GM23338 (cell line): ENCODE results near the gene RPGRIP1L. TPM values are rescaled to one million over a fixed set of nuclear protein-coding genes. Genes with fewer than 3 reads are reported as not detected.

ENCODE experiments used
- ATAC-seq: fragments of 200-7000 bp; cut with Tn5 transposase; 3 replicates; pipeline ENCODE4 v1.9.1; 2020
- DNase-seq: peaks from one replicate; pipeline ENCODE4 v3.0.0-alpha.2; 2015; ENCODE audit warnings: low spot score
- H2AFZ ChIP-seq: fragments of 200-600 bp; sonication (generic); 2 replicates; pipeline ENCODE4 v1.8.0; 2016; ENCODE audit warnings: antibody characterized with exemption, mild to moderate bottlenecking, moderate library complexity
- H3F3A ChIP-seq: fragments of 200-600 bp; sonication (generic); replicated peaks from 2 replicates; pipeline ENCODE4 v1.8.0; 2017; ENCODE audit warnings: antibody characterized with exemption, mixed run types, low read depth
- H3K27ac ChIP-seq: fragments of 200-600 bp; sonication (generic); 2 replicates; pipeline ENCODE4 v1.6.1; 2016; ENCODE audit warnings: low read depth
- H3K27me3 ChIP-seq: fragments of 200-600 bp; sonication (generic); 2 replicates; pipeline ENCODE4 v1.8.0; 2016; ENCODE audit warnings: mild to moderate bottlenecking, mixed run types, moderate library complexity; ENCODE audit not compliant: insufficient read depth
- H3K36me3 ChIP-seq: fragments of 200-600 bp; sonication (generic); 2 replicates; pipeline ENCODE4 v1.8.0; 2016; ENCODE audit warnings: mild to moderate bottlenecking; ENCODE audit not compliant: insufficient read depth
- H3K4me1 ChIP-seq: fragments of 200-600 bp; sonication (generic); 2 replicates; pipeline ENCODE4 v1.8.0; 2016; ENCODE audit warnings: mild to moderate bottlenecking, moderate library complexity; ENCODE audit not compliant: insufficient read depth
- H3K4me2 ChIP-seq: fragments of 200-600 bp; sonication (generic); 2 replicates; pipeline ENCODE4 v1.7.1; 2017; ENCODE audit warnings: mixed run types
- H3K4me3 ChIP-seq: fragments of 200-600 bp; sonication (generic); 2 replicates; pipeline ENCODE4 v1.6.1; 2016; ENCODE audit warnings: mixed run types
- H3K79me2 ChIP-seq: fragments of 200-600 bp; sonication (generic); replicated peaks from 2 replicates; pipeline ENCODE4 v1.8.0; 2017; ENCODE audit warnings: mild to moderate bottlenecking; ENCODE audit not compliant: insufficient read depth
- H3K9me2 ChIP-seq: fragments of 200-600 bp; sonication (generic); 2 replicates; pipeline ENCODE4 v1.8.0; 2017; ENCODE audit not compliant: insufficient read depth
- H4K20me1 ChIP-seq: fragments of 200-600 bp; sonication (generic); replicated peaks from 2 replicates; pipeline ENCODE4 v1.8.0; 2017; ENCODE audit warnings: mild to moderate bottlenecking; ENCODE audit not compliant: insufficient read depth
- H3K27ac Mint-ChIP-seq: 2 replicates; pipeline ENCODE4 v1.8.0; 2020; ENCODE audit warnings: inconsistent platforms, mild to moderate bottlenecking, moderate library complexity, mixed read lengths
- H3K27me3 Mint-ChIP-seq: 3 replicates; pipeline ENCODE4 v1.8.0; 2022; ENCODE audit warnings: low read depth, mild to moderate bottlenecking, moderate library complexity, mixed read lengths, inconsistent platforms; ENCODE audit not compliant: insufficient read depth, poor library complexity
- H3K36me3 Mint-ChIP-seq: 3 replicates; pipeline ENCODE4 v1.8.0; 2021; ENCODE audit warnings: low read depth, mild to moderate bottlenecking, inconsistent platforms, moderate library complexity, mixed read lengths
- H3K4me1 Mint-ChIP-seq: 3 replicates; pipeline ENCODE4 v1.8.0; 2020; ENCODE audit warnings: mild to moderate bottlenecking, inconsistent platforms, mixed read lengths
- H3K4me3 Mint-ChIP-seq: 3 replicates; pipeline ENCODE4 v1.8.0; 2021; ENCODE audit warnings: moderate library complexity, mild to moderate bottlenecking, inconsistent platforms, mixed read lengths
- H3K9me3 Mint-ChIP-seq: 3 replicates; pipeline ENCODE4 v1.8.0; 2020; ENCODE audit warnings: moderate library complexity, mild to moderate bottlenecking, inconsistent platforms, mixed read lengths
- CREB1 ChIP-seq: fragments of 250-450 bp; sonication (Bioruptor Pico); IDR thresholded peaks from 2 replicates; pipeline ENCODE4 v1.5.0; 2020; ENCODE audit warnings: low read depth, mild to moderate bottlenecking, moderate library complexity
- EZH2 ChIP-seq: fragments of 200-600 bp; sonication (generic); IDR thresholded peaks from one replicate; pipeline ENCODE4 v1.8.0; 2017; ENCODE audit warnings: antibody characterized with exemption, mild to moderate bottlenecking, low read depth; ENCODE audit not compliant: unreplicated experiment
- EZH2phosphoT487 ChIP-seq: fragments of 200-600 bp; sonication (generic); IDR thresholded peaks from one replicate; pipeline ENCODE4 v1.8.1; 2018; ENCODE audit warnings: antibody characterized with exemption; ENCODE audit not compliant: unreplicated experiment
- JUNB ChIP-seq: IDR thresholded peaks from one replicate; pipeline ENCODE4 v1.6.1; 2016; ENCODE audit warnings: antibody characterized with exemption; ENCODE audit not compliant: unreplicated experiment
- NANOG ChIP-seq: IDR thresholded peaks from 2 replicates; pipeline ENCODE4 v1.6.1; 2016; ENCODE audit warnings: antibody characterized with exemption, borderline replicate concordance
- POLR2AphosphoS5 ChIP-seq: IDR thresholded peaks from 2 replicates; pipeline ENCODE4 v1.6.1; 2016; ENCODE audit warnings: antibody characterized with exemption, low read depth
- STAT1 ChIP-seq: IDR thresholded peaks from one replicate; pipeline ENCODE4 v1.6.1; 2016; ENCODE audit warnings: antibody characterized with exemption; ENCODE audit not compliant: unreplicated experiment
- ZNF114 ChIP-seq: fragments of 250-450 bp; sonication (Bioruptor Pico); IDR thresholded peaks from 2 replicates; pipeline ENCODE4 v1.5.0; 2020; ENCODE audit warnings: mild to moderate bottlenecking, moderate library complexity
- ZNF331 ChIP-seq: fragments of 250-450 bp; sonication (Bioruptor Pico); IDR thresholded peaks from 2 replicates; pipeline ENCODE4 v1.5.0; 2020; ENCODE audit warnings: low read depth, mild to moderate bottlenecking, moderate library complexity
- polyA plus RNA-seq: library from polyadenylated mRNA; unstranded; fragments of >200 nt; fragmentation: Nextera tagmentation; extraction: Ambion mirVana; gene quantifications from 2 replicates; pipeline ENCODE4 v1.2.1, GENCODE V29; 2016
- total RNA-seq: library from RNA; depleted of rRNA; stranded (reverse); fragments of >200 nt; shearing (Covaris generic); gene quantifications from 2 replicates; pipeline ENCODE4 v1.2.3, GENCODE V29; 2014
- TF ChIP-seq, protein P1 (sequence below): fragments of 250-450 bp; sonication (Bioruptor Pico); IDR thresholded peaks from 2 replicates; pipeline ENCODE4 v1.5.0; 2020; ENCODE audit warnings: mild to moderate bottlenecking, moderate library complexity
- TF ChIP-seq, protein P2 (sequence below), 2 experiments: fragments of 200-600 bp in 1 of 2; sonication (generic) in 1 of 2; conservative IDR thresholded peaks; 2 replicates each; pipeline versions ENCODE4 v1.5.1 to v1.6.1; 2016 to 2017; ENCODE audit warnings: antibody characterized with exemption in 2 of 2, low read depth in 2 of 2, mild to moderate bottlenecking in 2 of 2, moderate library complexity in 1 of 2
- TF ChIP-seq, protein P3 (sequence below): IDR thresholded peaks from 2 replicates; pipeline ENCODE4 v1.6.1; 2016; ENCODE audit warnings: antibody characterized with exemption
- TF ChIP-seq, protein P4 (sequence below): IDR thresholded peaks from one replicate; pipeline ENCODE4 v1.6.1; 2018; ENCODE audit warnings: antibody characterized with exemption; ENCODE audit not compliant: unreplicated experiment

Gene RPGRIP1L
- total and polyA plus RNA-seq, 2 experiments from 2014 or later: 11.4 to 21.3 TPM

DNA sequence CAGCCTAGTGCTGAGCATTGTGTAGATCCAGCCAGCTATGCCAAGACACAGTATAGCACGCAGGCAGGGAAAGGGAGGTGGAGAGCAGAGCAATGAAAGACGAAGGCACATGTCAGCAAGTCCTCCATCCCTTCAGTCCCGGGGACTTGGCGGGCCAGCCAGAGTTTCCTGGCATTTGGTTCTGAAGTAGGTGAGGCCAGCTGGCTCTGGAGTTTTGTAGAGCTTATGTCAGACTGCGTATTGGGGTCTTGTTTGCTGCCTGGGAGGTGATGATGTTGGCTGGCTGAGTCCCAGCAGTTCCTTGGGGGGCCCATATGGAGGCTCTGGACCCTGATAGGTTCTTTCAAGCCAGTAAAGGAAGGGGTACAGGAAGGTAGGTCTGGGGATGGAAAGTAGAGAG is 144.9 kb downstream of the RPGRIP1L start:
- H3K36me3 Mint-ChIP-seq: peaks cover 10% of the 10 kb centered on the region
- Histone ChIP-seq H3K36me3 (no peaks in the 10 kb centered on the region), H3K9me2 (peaks cover 12% of the 10 kb centered on the region), H3K79me2 (no peaks in the 10 kb centered on the region), H3K27ac (no peak overlapping the region), H4K20me1 (no peaks in the 10 kb centered on the region), H3F3A (peaks cover 6% of the 10 kb centered on the region; the same call in 1 of the 2 replicates), H3K4me1 (peaks cover 9% of the 10 kb centered on the region), H2AFZ (peak overlapping the region; percentile 74; the same call in 1 of the 2 replicates), H3K4me2 (no peak overlapping the region), H3K27me3 (no peaks in the 10 kb centered on the region), H3K4me3 (no peak overlapping the region)
- peaks cover 36% of the 10 kb centered on the region for H3K4me1 Mint-ChIP-seq
- DNase-seq (no peak), ATAC-seq (no peak)
- no peak overlapping the region for H3K4me3 Mint-ChIP-seq
- peaks cover 7% of the 10 kb centered on the region for H3K27me3 Mint-ChIP-seq
- peaks cover 12% of the 10 kb centered on the region; the same call in 2 of the 3 replicates for H3K9me3 Mint-ChIP-seq
- H3K27ac Mint-ChIP-seq: no peak overlapping the region
- no peak for TF ChIP-seq STAT1
- TF ChIP-seq, protein P1, sequence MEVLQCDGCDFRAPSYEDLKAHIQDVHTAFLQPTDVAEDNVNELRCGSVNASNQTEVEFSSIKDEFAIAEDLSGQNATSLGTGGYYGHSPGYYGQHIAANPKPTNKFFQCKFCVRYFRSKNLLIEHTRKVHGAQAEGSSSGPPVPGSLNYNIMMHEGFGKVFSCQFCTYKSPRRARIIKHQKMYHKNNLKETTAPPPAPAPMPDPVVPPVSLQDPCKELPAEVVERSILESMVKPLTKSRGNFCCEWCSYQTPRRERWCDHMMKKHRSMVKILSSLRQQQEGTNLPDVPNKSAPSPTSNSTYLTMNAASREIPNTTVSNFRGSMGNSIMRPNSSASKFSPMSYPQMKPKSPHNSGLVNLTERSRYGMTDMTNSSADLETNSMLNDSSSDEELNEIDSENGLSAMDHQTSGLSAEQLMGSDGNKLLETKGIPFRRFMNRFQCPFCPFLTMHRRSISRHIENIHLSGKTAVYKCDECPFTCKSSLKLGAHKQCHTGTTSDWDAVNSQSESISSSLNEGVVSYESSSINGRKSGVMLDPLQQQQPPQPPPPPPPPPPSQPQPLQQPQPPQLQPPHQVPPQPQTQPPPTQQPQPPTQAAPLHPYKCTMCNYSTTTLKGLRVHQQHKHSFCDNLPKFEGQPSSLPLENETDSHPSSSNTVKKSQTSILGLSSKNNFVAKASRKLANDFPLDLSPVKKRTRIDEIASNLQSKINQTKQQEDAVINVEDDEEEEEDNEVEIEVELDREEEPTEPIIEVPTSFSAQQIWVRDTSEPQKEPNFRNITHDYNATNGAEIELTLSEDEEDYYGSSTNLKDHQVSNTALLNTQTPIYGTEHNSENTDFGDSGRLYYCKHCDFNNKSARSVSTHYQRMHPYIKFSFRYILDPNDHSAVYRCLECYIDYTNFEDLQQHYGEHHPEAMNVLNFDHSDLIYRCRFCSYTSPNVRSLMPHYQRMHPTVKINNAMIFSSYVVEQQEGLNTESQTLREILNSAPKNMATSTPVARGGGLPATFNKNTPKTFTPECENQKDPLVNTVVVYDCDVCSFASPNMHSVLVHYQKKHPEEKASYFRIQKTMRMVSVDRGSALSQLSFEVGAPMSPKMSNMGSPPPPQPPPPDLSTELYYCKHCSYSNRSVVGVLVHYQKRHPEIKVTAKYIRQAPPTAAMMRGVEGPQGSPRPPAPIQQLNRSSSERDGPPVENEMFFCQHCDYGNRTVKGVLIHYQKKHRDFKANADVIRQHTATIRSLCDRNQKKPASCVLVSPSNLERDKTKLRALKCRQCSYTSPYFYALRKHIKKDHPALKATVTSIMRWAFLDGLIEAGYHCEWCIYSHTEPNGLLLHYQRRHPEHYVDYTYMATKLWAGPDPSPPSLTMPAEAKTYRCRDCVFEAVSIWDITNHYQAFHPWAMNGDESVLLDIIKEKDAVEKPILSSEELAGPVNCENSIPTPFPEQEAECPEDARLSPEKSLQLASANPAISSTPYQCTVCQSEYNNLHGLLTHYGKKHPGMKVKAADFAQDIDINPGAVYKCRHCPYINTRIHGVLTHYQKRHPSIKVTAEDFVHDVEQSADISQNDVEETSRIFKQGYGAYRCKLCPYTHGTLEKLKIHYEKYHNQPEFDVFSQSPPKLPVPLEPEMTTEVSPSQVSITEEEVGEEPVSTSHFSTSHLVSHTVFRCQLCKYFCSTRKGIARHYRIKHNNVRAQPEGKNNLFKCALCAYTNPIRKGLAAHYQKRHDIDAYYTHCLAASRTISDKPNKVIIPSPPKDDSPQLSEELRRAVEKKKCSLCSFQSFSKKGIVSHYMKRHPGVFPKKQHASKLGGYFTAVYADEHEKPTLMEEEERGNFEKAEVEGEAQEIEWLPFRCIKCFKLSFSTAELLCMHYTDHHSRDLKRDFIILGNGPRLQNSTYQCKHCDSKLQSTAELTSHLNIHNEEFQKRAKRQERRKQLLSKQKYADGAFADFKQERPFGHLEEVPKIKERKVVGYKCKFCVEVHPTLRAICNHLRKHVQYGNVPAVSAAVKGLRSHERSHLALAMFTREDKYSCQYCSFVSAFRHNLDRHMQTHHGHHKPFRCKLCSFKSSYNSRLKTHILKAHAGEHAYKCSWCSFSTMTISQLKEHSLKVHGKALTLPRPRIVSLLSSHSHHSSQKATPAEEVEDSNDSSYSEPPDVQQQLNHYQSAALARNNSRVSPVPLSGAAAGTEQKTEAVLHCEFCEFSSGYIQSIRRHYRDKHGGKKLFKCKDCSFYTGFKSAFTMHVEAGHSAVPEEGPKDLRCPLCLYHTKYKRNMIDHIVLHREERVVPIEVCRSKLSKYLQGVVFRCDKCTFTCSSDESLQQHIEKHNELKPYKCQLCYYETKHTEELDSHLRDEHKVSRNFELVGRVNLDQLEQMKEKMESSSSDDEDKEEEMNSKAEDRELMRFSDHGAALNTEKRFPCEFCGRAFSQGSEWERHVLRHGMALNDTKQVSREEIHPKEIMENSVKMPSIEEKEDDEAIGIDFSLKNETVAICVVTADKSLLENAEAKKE: no peak
- no peak for TF ChIP-seq JUNB
- no peak for TF ChIP-seq EZH2phosphoT487
- TF ChIP-seq, protein P2, sequence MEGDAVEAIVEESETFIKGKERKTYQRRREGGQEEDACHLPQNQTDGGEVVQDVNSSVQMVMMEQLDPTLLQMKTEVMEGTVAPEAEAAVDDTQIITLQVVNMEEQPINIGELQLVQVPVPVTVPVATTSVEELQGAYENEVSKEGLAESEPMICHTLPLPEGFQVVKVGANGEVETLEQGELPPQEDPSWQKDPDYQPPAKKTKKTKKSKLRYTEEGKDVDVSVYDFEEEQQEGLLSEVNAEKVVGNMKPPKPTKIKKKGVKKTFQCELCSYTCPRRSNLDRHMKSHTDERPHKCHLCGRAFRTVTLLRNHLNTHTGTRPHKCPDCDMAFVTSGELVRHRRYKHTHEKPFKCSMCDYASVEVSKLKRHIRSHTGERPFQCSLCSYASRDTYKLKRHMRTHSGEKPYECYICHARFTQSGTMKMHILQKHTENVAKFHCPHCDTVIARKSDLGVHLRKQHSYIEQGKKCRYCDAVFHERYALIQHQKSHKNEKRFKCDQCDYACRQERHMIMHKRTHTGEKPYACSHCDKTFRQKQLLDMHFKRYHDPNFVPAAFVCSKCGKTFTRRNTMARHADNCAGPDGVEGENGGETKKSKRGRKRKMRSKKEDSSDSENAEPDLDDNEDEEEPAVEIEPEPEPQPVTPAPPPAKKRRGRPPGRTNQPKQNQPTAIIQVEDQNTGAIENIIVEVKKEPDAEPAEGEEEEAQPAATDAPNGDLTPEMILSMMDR (conservative IDR thresholded peaks at IDR 0.05; ENCODE audit: low read depth in 2 of 2): no peak
- TF ChIP-seq, protein P3, sequence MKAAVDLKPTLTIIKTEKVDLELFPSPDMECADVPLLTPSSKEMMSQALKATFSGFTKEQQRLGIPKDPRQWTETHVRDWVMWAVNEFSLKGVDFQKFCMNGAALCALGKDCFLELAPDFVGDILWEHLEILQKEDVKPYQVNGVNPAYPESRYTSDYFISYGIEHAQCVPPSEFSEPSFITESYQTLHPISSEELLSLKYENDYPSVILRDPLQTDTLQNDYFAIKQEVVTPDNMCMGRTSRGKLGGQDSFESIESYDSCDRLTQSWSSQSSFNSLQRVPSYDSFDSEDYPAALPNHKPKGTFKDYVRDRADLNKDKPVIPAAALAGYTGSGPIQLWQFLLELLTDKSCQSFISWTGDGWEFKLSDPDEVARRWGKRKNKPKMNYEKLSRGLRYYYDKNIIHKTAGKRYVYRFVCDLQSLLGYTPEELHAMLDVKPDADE: no peak
- TF ChIP-seq ZNF114 (CRISPR knock-in tag): no peak
- no peak for TF ChIP-seq NANOG
- TF ChIP-seq POLR2AphosphoS5: no peak
- TF ChIP-seq CREB1 (CRISPR knock-in tag): no peak
- TF ChIP-seq, protein P4, sequence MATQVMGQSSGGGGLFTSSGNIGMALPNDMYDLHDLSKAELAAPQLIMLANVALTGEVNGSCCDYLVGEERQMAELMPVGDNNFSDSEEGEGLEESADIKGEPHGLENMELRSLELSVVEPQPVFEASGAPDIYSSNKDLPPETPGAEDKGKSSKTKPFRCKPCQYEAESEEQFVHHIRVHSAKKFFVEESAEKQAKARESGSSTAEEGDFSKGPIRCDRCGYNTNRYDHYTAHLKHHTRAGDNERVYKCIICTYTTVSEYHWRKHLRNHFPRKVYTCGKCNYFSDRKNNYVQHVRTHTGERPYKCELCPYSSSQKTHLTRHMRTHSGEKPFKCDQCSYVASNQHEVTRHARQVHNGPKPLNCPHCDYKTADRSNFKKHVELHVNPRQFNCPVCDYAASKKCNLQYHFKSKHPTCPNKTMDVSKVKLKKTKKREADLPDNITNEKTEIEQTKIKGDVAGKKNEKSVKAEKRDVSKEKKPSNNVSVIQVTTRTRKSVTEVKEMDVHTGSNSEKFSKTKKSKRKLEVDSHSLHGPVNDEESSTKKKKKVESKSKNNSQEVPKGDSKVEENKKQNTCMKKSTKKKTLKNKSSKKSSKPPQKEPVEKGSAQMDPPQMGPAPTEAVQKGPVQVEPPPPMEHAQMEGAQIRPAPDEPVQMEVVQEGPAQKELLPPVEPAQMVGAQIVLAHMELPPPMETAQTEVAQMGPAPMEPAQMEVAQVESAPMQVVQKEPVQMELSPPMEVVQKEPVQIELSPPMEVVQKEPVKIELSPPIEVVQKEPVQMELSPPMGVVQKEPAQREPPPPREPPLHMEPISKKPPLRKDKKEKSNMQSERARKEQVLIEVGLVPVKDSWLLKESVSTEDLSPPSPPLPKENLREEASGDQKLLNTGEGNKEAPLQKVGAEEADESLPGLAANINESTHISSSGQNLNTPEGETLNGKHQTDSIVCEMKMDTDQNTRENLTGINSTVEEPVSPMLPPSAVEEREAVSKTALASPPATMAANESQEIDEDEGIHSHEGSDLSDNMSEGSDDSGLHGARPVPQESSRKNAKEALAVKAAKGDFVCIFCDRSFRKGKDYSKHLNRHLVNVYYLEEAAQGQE: no peak
- TF ChIP-seq ZNF331 (CRISPR knock-in tag): no peak
- TF ChIP-seq EZH2: no peak
